OCI-LY1 (cell line): ENCODE results near the gene SLC5A2.

Experiments
- H2AFZ ChIP-seq: fragments of 200-600 bp; sonication (generic), shearing (Covaris generic); 2 replicates; pipeline ENCODE4 v1.6.0; 2014; ENCODE audit warnings: antibody characterized with exemption, mild to moderate bottlenecking, low read length
- H3F3A ChIP-seq: fragments of 200-600 bp; sonication (generic), shearing (Covaris generic); 2 replicates; pipeline ENCODE4 v1.6.0; 2014; ENCODE audit warnings: mild to moderate bottlenecking, antibody characterized with exemption, low read length, moderate library complexity; ENCODE audit not compliant: insufficient read depth
- H3K27ac ChIP-seq: fragments of 200-600 bp; sonication (generic); 2 replicates; pipeline ENCODE4 v1.5.1; 2014; ENCODE audit warnings: low read length, mixed run types, mild to moderate bottlenecking, low read depth; ENCODE audit not compliant: poor library complexity, severe bottlenecking
- H3K27me3 ChIP-seq: fragments of 200-600 bp; sonication (generic); 2 replicates; pipeline ENCODE4 v1.6.0; 2014; ENCODE audit warnings: antibody characterized with exemption, mild to moderate bottlenecking, low read length, moderate library complexity; ENCODE audit not compliant: insufficient read depth
- H3K36me3 ChIP-seq: fragments of 200-600 bp; sonication (generic); 2 replicates; pipeline ENCODE4 v1.6.1; 2014; ENCODE audit warnings: mild to moderate bottlenecking, antibody characterized with exemption, low read length, moderate library complexity, mixed read lengths; ENCODE audit not compliant: insufficient read depth
- H3K4me1 ChIP-seq: fragments of 200-600 bp; sonication (generic); 2 replicates; pipeline ENCODE4 v1.5.1; 2014; ENCODE audit warnings: mild to moderate bottlenecking, low read length, moderate library complexity; ENCODE audit not compliant: insufficient read depth, severe bottlenecking
- H3K4me2 ChIP-seq: fragments of 200-600 bp; sonication (generic), shearing (Covaris generic); 2 replicates; pipeline ENCODE4 v1.6.1; 2014; ENCODE audit warnings: low read length
- H3K4me3 ChIP-seq: fragments of 200-600 bp; sonication (generic); 2 replicates; pipeline ENCODE4 v1.5.1; 2014; ENCODE audit warnings: low read length, low read depth, mild to moderate bottlenecking, mixed read lengths; ENCODE audit not compliant: poor library complexity, severe bottlenecking
- H3K79me2 ChIP-seq: fragments of 200-600 bp; shearing (Covaris generic); 2 replicates; pipeline ENCODE4 v1.6.1; 2016; ENCODE audit warnings: mixed run types, low read length, mixed read lengths; ENCODE audit not compliant: insufficient read depth
- H3K9ac ChIP-seq: fragments of 200-600 bp; sonication (generic), shearing (Covaris generic); 2 replicates; pipeline ENCODE4 v1.6.1; 2014; ENCODE audit warnings: mild to moderate bottlenecking, low read length, mixed read lengths
- H3K9me2 ChIP-seq: fragments of 200-600 bp; sonication (generic), shearing (Covaris generic); 2 replicates; pipeline ENCODE4 v1.6.1; 2014; ENCODE audit warnings: low read depth, mild to moderate bottlenecking, low read length, mixed read lengths
- H3K9me3 ChIP-seq: fragments of 200-600 bp; shearing (Covaris generic); 2 replicates; pipeline ENCODE4 v1.6.1; 2014; ENCODE audit warnings: low read length, mixed read lengths
- H4K20me1 ChIP-seq: fragments of 200-600 bp; sonication (generic), shearing (Covaris generic); 2 replicates; pipeline ENCODE4 v1.6.0; 2016; ENCODE audit warnings: mild to moderate bottlenecking, low read length; ENCODE audit not compliant: insufficient read depth
- CTCF ChIP-seq: fragments of 200-600 bp; sonication (generic), shearing (Covaris generic); IDR thresholded peaks from 2 replicates; pipeline ENCODE4 v1.5.1; 2017; ENCODE audit warnings: mild to moderate bottlenecking, antibody characterized with exemption, low read length, moderate library complexity, mixed read lengths
- EZH2 ChIP-seq: fragments of 200-600 bp; sonication (generic), shearing (Covaris generic); IDR thresholded peaks from 2 replicates; pipeline ENCODE4 v1.8.0; 2017; ENCODE audit warnings: borderline replicate concordance, mixed run types, mild to moderate bottlenecking, antibody characterized with exemption, low read length, moderate library complexity, mixed read lengths

The SLC5A2 gene

GRCh38 chr16:31499928-31500327, 17.0 kb downstream of the SLC5A2 start:
- H3K36me3 ChIP-seq: no peaks in the 10 kb centered on the region
- no peaks in the 10 kb centered on the region for H3K4me1 ChIP-seq
- no peaks in the 10 kb centered on the region for H3K79me2 ChIP-seq
- H4K20me1 ChIP-seq: no peaks in the 10 kb centered on the region
- H3K27me3 ChIP-seq: no peaks in the 10 kb centered on the region
- H3K4me2 ChIP-seq: no peak overlapping the region
- H3K9me2 ChIP-seq: no peaks in the 10 kb centered on the region
- TF ChIP-seq EZH2 (no peak), CTCF (no peak)
- no peak overlapping the region for H3K27ac ChIP-seq
- H3F3A ChIP-seq: no peaks in the 10 kb centered on the region
- H3K9me3 ChIP-seq: no peaks in the 10 kb centered on the region
- H3K4me3 ChIP-seq: no peak overlapping the region
- no peak overlapping the region for H2AFZ ChIP-seq
- H3K9ac ChIP-seq: no peak overlapping the region

DNA sequence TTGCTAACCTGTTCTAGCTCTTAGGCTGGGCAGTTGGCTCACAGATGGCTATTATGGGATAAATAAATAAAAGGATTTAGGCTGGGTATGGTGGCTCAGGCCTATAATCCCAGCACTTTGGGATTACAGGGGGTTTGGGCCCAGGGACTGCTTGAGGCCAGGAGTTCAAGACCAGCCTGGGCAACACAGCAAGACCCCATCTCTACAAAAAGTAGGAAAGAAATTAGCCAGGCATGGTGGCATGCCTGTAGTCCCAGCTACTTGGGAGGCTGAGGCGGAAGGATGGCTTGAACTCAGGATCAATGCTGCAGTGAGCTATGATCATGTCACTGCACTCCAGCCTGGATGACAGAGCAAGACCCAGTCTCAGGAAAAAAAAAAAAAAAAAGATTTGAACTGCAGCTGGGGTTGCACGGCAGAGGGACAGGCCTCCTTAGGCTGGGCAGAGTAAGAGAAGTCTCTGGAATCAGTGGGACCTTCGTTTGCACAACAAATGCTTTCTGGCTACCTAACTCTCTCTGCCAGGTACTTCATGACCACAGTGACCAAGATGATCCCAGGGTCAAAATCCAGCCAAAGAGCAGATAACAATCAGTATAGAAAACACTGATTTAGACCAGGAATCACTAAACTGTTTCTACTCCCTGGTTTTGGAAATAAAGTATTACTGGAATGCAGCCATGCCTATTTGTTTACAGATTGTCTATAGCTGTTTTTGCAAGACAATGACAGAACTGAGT, 18.5 kb downstream of the SLC5A2 start:
- Histone ChIP-seq H3K9ac (no peak overlapping the region), H3K27ac (no peak overlapping the region), H3K4me3 (no peak overlapping the region), H4K20me1 (no peaks in the 10 kb centered on the region), H3K79me2 (no peaks in the 10 kb centered on the region), H2AFZ (no peak overlapping the region), H3K27me3 (no peaks in the 10 kb centered on the region), H3F3A (no peaks in the 10 kb centered on the region), H3K36me3 (no peaks in the 10 kb centered on the region), H3K4me1 (no peaks in the 10 kb centered on the region), H3K9me2 (no peaks in the 10 kb centered on the region), H3K9me3 (no peaks in the 10 kb centered on the region), H3K4me2 (no peak overlapping the region)
- TF ChIP-seq CTCF: no peak
- TF ChIP-seq EZH2: no peak

GRCh38 chr16:31501966-31502348, 19.0 kb downstream of the SLC5A2 start:
- H3K9me2 ChIP-seq: no peaks in the 10 kb centered on the region
- H3K9ac ChIP-seq: no peak overlapping the region
- H2AFZ ChIP-seq: no peak overlapping the region
- H3F3A ChIP-seq: no peaks in the 10 kb centered on the region
- H4K20me1 ChIP-seq: no peaks in the 10 kb centered on the region
- H3K4me2 ChIP-seq: no peak overlapping the region
- H3K36me3 ChIP-seq: no peaks in the 10 kb centered on the region
- no peak overlapping the region for H3K4me3 ChIP-seq
- TF ChIP-seq CTCF (no peak), EZH2 (no peak)
- no peaks in the 10 kb centered on the region for H3K27me3 ChIP-seq
- no peak overlapping the region for H3K27ac ChIP-seq
- H3K9me3 ChIP-seq: no peaks in the 10 kb centered on the region
- H3K79me2 ChIP-seq: no peaks in the 10 kb centered on the region
- peaks cover 3% of the 10 kb centered on the region for H3K4me1 ChIP-seq
